NB4 (cell line): ENCODE data around the gene GRM7.

Source experiments
- POLR2A ChIP-seq: IDR thresholded peaks from 2 replicates; pipeline ENCODE4 v1.6.1; 2011; ENCODE audit warnings: mild to moderate bottlenecking; ENCODE audit not compliant: insufficient read length; ENCODE audit errors: extremely low read depth
- TF ChIP-seq, protein P1 (sequence below): IDR thresholded peaks from one replicate; pipeline ENCODE4 v1.5.1; 2012; ENCODE audit warnings: low read depth, low read length
- TF ChIP-seq, protein P2 (sequence below): IDR thresholded peaks from 2 replicates; pipeline ENCODE4 v1.6.1; 2011; ENCODE audit warnings: low read depth, low read length

GRCh38 chr3:7581831-7582230 is 720.9 kb downstream of the GRM7 start:
- TF ChIP-seq, protein P1, sequence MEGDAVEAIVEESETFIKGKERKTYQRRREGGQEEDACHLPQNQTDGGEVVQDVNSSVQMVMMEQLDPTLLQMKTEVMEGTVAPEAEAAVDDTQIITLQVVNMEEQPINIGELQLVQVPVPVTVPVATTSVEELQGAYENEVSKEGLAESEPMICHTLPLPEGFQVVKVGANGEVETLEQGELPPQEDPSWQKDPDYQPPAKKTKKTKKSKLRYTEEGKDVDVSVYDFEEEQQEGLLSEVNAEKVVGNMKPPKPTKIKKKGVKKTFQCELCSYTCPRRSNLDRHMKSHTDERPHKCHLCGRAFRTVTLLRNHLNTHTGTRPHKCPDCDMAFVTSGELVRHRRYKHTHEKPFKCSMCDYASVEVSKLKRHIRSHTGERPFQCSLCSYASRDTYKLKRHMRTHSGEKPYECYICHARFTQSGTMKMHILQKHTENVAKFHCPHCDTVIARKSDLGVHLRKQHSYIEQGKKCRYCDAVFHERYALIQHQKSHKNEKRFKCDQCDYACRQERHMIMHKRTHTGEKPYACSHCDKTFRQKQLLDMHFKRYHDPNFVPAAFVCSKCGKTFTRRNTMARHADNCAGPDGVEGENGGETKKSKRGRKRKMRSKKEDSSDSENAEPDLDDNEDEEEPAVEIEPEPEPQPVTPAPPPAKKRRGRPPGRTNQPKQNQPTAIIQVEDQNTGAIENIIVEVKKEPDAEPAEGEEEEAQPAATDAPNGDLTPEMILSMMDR = no peak
- TF ChIP-seq POLR2A = no peak
- TF ChIP-seq, protein P2, sequence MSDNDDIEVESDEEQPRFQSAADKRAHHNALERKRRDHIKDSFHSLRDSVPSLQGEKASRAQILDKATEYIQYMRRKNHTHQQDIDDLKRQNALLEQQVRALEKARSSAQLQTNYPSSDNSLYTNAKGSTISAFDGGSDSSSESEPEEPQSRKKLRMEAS = no peak
